Kidney epithelial cell (primary cell): ENCODE data around the gene NKTR. TPM values are rescaled to one million over a fixed set of nuclear protein-coding genes. Genes with fewer than 3 reads are reported as not detected.
A peak's percentile ranks its signal among the peaks of the same experiment; 100 is the strongest.
"Not testable (repeated sequence)": the region's sequence is repeated elsewhere in the genome, so short reads cannot be mapped to it uniquely, and the experiment has no call there.

Source experiments
- DNase-seq: peaks from one replicate; pipeline ENCODE4 v3.0.0-alpha.2; 2010; ENCODE audit warnings: low read depth
- H3K27me3 ChIP-seq: 2 replicates; pipeline ENCODE4 v1.6.0; 2011; ENCODE audit warnings: low read length; ENCODE audit not compliant: control insufficient read depth, insufficient read depth
- H3K36me3 ChIP-seq: 2 replicates; pipeline ENCODE4 v1.5.1; 2011; ENCODE audit warnings: low read length; ENCODE audit not compliant: control insufficient read depth, insufficient read depth
- H3K4me3 ChIP-seq: 2 replicates; pipeline ENCODE4 v1.5.1; 2011; ENCODE audit warnings: low read depth, mild to moderate bottlenecking, control low read depth, low read length
- CTCF ChIP-seq: IDR thresholded peaks from 2 replicates; pipeline ENCODE4 v1.5.1; 2011; ENCODE audit warnings: mild to moderate bottlenecking, moderate library complexity, low read length, control low read depth, inconsistent platforms; ENCODE audit not compliant: insufficient read depth, poor library complexity, severe bottlenecking
- total RNA-seq: library from RNA; depleted of rRNA; stranded (reverse); fragments of >200 nt; gene quantifications from 2 replicates; pipeline ENCODE4 v1.2.3, GENCODE V29; 2015

Gene NKTR
- total RNA-seq = 29.8 and 34.9 TPM in 2 replicates

GRCh38 chr3:42600111-42600957 is at the start of gene NKTR:
NKTR (plus strand) TSS chr3:42600686; CDS start chr3:42601007, 321 bp downstream.
- TF ChIP-seq CTCF = no peak
- peak within 1 kb of the TSS; percentile 96 for H3K4me3 ChIP-seq
- H3K36me3 ChIP-seq = no peaks in the 10 kb centered on the region
- no peaks in the 10 kb centered on the region for H3K27me3 ChIP-seq
- DNase-seq = peak; percentile 97

GRCh38 chr3:42552830-42553229 is 47.7 kb upstream of the NKTR start:
- DNase-seq = no peak
- no peaks in the 10 kb centered on the region for H3K27me3 ChIP-seq

GRCh38 chr3:42556089-42556632 is 44.3 kb upstream of the NKTR start:
- Histone ChIP-seq H3K4me3 (no peak overlapping the region), H3K36me3 (no peaks in the 10 kb centered on the region), H3K27me3 (no peaks in the 10 kb centered on the region)
- no peak for TF ChIP-seq CTCF
- DNase-seq = no peak

More at GRCh38 chr3:42552830-42553229, 47.7 kb upstream of the NKTR start:
- Histone ChIP-seq H3K36me3 (no peaks in the 10 kb centered on the region), H3K4me3 (no peak overlapping the region)
- no peak for TF ChIP-seq CTCF

- H3K36me3 ChIP-seq, DNase-seq, H3K27me3 ChIP-seq, H3K4me3 ChIP-seq: not testable (repeated sequence)
These were observed 43.7 kb upstream of the NKTR start for GRCh38 chr3:42556817-42557216.

DNA sequence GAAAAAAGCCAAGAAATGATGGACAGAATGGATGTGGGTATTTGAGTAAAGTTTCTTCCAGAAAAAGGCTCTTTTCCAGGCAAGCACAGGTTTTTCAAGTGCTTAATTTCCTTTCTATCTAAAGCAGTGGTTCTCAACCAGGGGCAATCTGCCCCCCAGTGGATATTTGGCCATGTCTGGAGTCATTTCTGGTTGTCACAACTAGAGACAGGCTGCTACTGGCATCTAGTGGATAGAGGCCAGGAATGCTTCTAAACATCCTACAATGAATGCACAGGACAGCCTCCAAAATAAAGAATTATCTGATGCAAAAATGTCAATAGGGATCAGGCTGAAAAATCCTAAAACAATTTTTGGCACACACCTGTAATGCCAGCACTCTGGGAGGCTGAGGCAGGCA is 42.6 kb upstream of the NKTR start:
- TF ChIP-seq CTCF = no peak
- H3K4me3 ChIP-seq = no peak overlapping the region
- H3K27me3 ChIP-seq = no peaks in the 10 kb centered on the region
- no peak for DNase-seq
- no peaks in the 10 kb centered on the region for H3K36me3 ChIP-seq

DNA sequence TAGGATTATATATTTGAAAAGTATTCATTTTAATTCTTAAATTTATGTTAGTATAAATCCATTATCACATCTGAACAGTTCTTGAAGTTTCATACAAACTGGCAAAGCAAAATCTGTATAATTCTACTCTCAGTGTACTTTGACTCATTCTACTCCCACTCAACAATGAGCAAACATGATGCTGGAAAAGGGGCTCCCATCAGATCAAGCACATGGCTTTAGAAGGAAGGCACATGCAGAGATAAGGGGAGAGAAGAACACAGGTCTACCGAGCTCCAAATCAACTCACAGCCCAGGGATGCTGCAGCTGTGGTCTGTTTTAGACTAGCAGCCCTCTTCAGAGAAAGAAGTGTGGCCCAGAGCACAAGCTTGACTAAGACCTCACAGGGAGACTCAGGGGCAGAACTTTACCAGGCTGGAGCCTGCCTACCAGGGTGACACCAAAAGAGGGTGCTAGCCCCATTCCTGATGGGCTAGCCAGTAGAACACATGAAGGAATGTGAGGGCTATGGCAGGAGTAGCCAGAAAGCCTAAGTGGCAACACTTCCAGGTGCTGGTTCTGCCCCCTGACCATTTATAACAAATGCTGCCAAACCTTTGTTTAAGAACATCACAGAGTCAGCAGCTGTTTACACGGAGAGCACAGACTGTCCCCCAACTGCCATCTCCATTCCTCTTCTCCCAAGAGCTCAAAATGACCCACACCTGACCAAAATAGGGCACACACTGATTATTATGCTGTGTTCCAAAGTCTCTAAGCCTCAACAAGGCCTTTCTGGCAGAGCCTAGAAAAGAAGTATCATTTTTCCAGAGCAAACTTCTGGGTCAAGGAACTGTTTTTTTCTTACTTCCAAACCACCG is 38.2 kb upstream of the NKTR start:
- Histone ChIP-seq H3K27me3 (no peaks in the 10 kb centered on the region), H3K4me3 (no peak overlapping the region), H3K36me3 (no peaks in the 10 kb centered on the region)
- DNase-seq = no peak
- no peak for TF ChIP-seq CTCF
